H1 (cell line): ENCODE results near the gene FAM83G. TPM values are rescaled to one million over a fixed set of nuclear protein-coding genes. Genes with fewer than 3 reads are reported as not detected.

Source experiments
- CTCF ChIA-PET: fragments of 300-600 bp; sonication (Branson Sonifier 250); formaldehyde crosslinking; loops from one replicate; lab custom pipeline; 2021; ENCODE audit not compliant: partially characterized antibody; lab: Charles Lee
- POLR2A ChIA-PET: fragments of 300-600 bp; sonication (Branson Sonifier 250); formaldehyde crosslinking; loops from one replicate; lab custom pipeline; 2021; ENCODE audit warnings: inconsistent platforms; ENCODE audit not compliant: partially characterized antibody; lab: Charles Lee
- DNase-seq, 2 experiments: peaks; one replicate each; pipeline versions ENCODE4 v3.0.0 to v3.0.0-alpha.2; 2010 to 2022; ENCODE audit warnings: low spot score in 2 of 2, low read depth in 1 of 2, mixed read lengths in 1 of 2
- FAIRE-seq: peaks from 2 replicates; lab custom pipeline; 2011; peaks lifted over from hg19 to GRCh38; lab: Jason Lieb, UNC
- H2AFZ ChIP-seq: 2 replicates; pipeline ENCODE4 v1.8.1; 2012; ENCODE audit warnings: low read length, inconsistent platforms
- H2AK5ac ChIP-seq: 2 replicates; pipeline ENCODE4 v1.6.1; 2013; ENCODE audit warnings: low read depth, low read length
- H2BK120ac ChIP-seq: replicated peaks from 2 replicates; pipeline ENCODE3; 2013; ENCODE audit warnings: low read depth, low read length, inconsistent platforms
- H2BK12ac ChIP-seq: 2 replicates; pipeline ENCODE4 v1.6.1; 2013; ENCODE audit warnings: low read depth, low read length
- H2BK15ac ChIP-seq: 2 replicates; pipeline ENCODE4 v1.6.1; 2013; ENCODE audit warnings: low read length
- H2BK20ac ChIP-seq: 2 replicates; pipeline ENCODE4 v1.6.1; 2013; ENCODE audit warnings: low read length
- H2BK5ac ChIP-seq: 2 replicates; pipeline ENCODE4 v1.6.1; 2013; ENCODE audit warnings: low read depth, low read length
- H3K14ac ChIP-seq: 2 replicates; pipeline ENCODE4 v1.6.1; 2013; ENCODE audit warnings: inconsistent platforms; ENCODE audit not compliant: insufficient read length
- H3K18ac ChIP-seq: 2 replicates; pipeline ENCODE4 v1.6.1; 2013; ENCODE audit warnings: low read length; ENCODE audit errors: extremely low read depth
- H3K23ac ChIP-seq: 2 replicates; pipeline ENCODE4 v1.6.1; 2013; ENCODE audit warnings: inconsistent platforms; ENCODE audit not compliant: insufficient read length
- H3K23me2 ChIP-seq: 2 replicates; pipeline ENCODE4 v1.6.1; 2013; ENCODE audit warnings: low read depth, low read length
- H3K27ac ChIP-seq: 2 replicates; pipeline ENCODE4 v1.6.1; 2011; ENCODE audit warnings: low read depth, low read length, inconsistent platforms
- H3K27me3 ChIP-seq, 4 experiments: replicated peaks in 1 of 4; 1 replicate in 1 of 4; 2 replicates in 3 of 4; pipeline versions ENCODE4 v1.6.1 to v1.8.1; 2011 to 2013; ENCODE audit warnings: low read length in 3 of 4, mild to moderate bottlenecking in 3 of 4, inconsistent platforms in 2 of 4, mixed read lengths in 2 of 4, moderate library complexity in 1 of 4; ENCODE audit not compliant: control insufficient read depth in 3 of 4, insufficient read depth in 3 of 4; ENCODE audit errors: extremely low read depth in 1 of 4
- H3K36me3 ChIP-seq, 4 experiments: 2 replicates each; pipeline versions ENCODE4 v1.6.1 to v1.8.1; 2011 to 2013; ENCODE audit warnings: mild to moderate bottlenecking in 4 of 4, low read length in 3 of 4, moderate library complexity in 2 of 4, control low read depth in 1 of 4, inconsistent platforms in 1 of 4; ENCODE audit not compliant: insufficient read depth in 4 of 4, control insufficient read depth in 2 of 4
- H3K4ac ChIP-seq: replicated peaks from 2 replicates; pipeline ENCODE3; 2013; ENCODE audit warnings: low read length, low read depth, mixed read lengths, inconsistent platforms; ENCODE audit not compliant: insufficient read length
- H3K4me1 ChIP-seq, 4 experiments: replicated peaks in 1 of 4; 1 replicate in 1 of 4; 2 replicates in 3 of 4; pipeline versions ENCODE4 v1.6.1 to v1.8.1; 2011 to 2013; ENCODE audit warnings: low read length in 3 of 4, inconsistent platforms in 2 of 4, mixed read lengths in 1 of 4; ENCODE audit not compliant: insufficient read depth in 4 of 4, control insufficient read depth in 3 of 4
- H3K4me2 ChIP-seq, 2 experiments: 2 replicates each; pipeline versions ENCODE4 v1.6.1 to v1.8.1; 2011 to 2013; ENCODE audit warnings: low read depth in 2 of 2, low read length in 2 of 2, control low read depth in 1 of 2, inconsistent platforms in 1 of 2, mild to moderate bottlenecking in 1 of 2; ENCODE audit not compliant: insufficient read depth in 1 of 2
- H3K4me3 ChIP-seq, 4 experiments: fragments of 200-600, 300-600 bp in 1 of 4; sonication (generic), shearing (Covaris generic), sonication (Bioruptor Twin) in 1 of 4; 2 replicates each; pipeline versions ENCODE4 v1.5.1 to v1.8.1; 2011 to 2016; ENCODE audit warnings: low read length in 4 of 4, low read depth in 3 of 4, control low read depth in 2 of 4, inconsistent platforms in 2 of 4, mild to moderate bottlenecking in 2 of 4, mixed read lengths in 1 of 4, moderate library complexity in 1 of 4; ENCODE audit not compliant: insufficient read depth in 2 of 4; ENCODE audit errors: extremely low read depth in 1 of 4
- H3K56ac ChIP-seq: replicated peaks from 2 replicates; pipeline ENCODE3; 2013; ENCODE audit warnings: low read depth, mild to moderate bottlenecking, mixed read lengths, low read length, inconsistent platforms; ENCODE audit not compliant: insufficient read length
- H3K79me1 ChIP-seq: 2 replicates; pipeline ENCODE4 v1.6.1; 2013; ENCODE audit warnings: low read depth, low read length, control low read depth
- H3K79me2 ChIP-seq, 2 experiments: 2 replicates each; pipeline versions ENCODE4 v1.6.1 to v1.8.1; 2012 to 2013; ENCODE audit warnings: low read length in 2 of 2, mild to moderate bottlenecking in 2 of 2, inconsistent platforms in 1 of 2; ENCODE audit not compliant: insufficient read depth in 2 of 2, control insufficient read depth in 1 of 2
- H3K9ac ChIP-seq, 4 experiments: replicated peaks in 1 of 4; 1 replicate in 1 of 4; 2 replicates in 3 of 4; pipeline versions ENCODE4 v1.6.1 to v1.8.1; 2011 to 2013; ENCODE audit warnings: low read depth in 3 of 4, low read length in 3 of 4, control low read depth in 2 of 4, mild to moderate bottlenecking in 2 of 4, moderate library complexity in 2 of 4, inconsistent platforms in 1 of 4; ENCODE audit errors: extremely low read depth in 1 of 4
- H3K9me3 ChIP-seq, 2 experiments: 2 replicates each; pipeline versions ENCODE4 v1.6.1 to v1.8.1; 2012 to 2013; ENCODE audit warnings: mild to moderate bottlenecking in 2 of 2, moderate library complexity in 2 of 2, control low read depth in 1 of 2, inconsistent platforms in 1 of 2, low read depth in 1 of 2, low read length in 1 of 2, mixed read lengths in 1 of 2; ENCODE audit not compliant: insufficient read depth in 2 of 2
- H4K20me1 ChIP-seq, 2 experiments: replicated peaks in 1 of 2; 2 replicates each; pipeline versions ENCODE3 to v1.8.1; 2011 to 2013; ENCODE audit warnings: inconsistent platforms in 2 of 2, low read length in 2 of 2, mild to moderate bottlenecking in 1 of 2; ENCODE audit not compliant: insufficient read depth in 2 of 2, control insufficient read depth in 1 of 2
- H4K5ac ChIP-seq: 2 replicates; pipeline ENCODE4 v1.6.1; 2013; ENCODE audit warnings: low read length, low read depth, mixed read lengths, inconsistent platforms; ENCODE audit not compliant: insufficient read length
- H4K8ac ChIP-seq: 2 replicates; pipeline ENCODE4 v1.8.0; 2013; ENCODE audit warnings: mild to moderate bottlenecking, moderate library complexity, low read length, inconsistent platforms; ENCODE audit not compliant: insufficient read depth; ENCODE audit errors: extremely low read depth
- H4K91ac ChIP-seq: replicated peaks from 2 replicates; pipeline ENCODE3; 2013; ENCODE audit warnings: low read length, mixed read lengths, inconsistent platforms; ENCODE audit not compliant: insufficient read length
- BCL11A ChIP-seq, 2 experiments: IDR thresholded peaks; one replicate each; pipeline ENCODE4 v1.6.1; 2011; ENCODE audit warnings: low read depth in 2 of 2, low read length in 2 of 2, mild to moderate bottlenecking in 2 of 2
- BRCA1 ChIP-seq: IDR thresholded peaks from 2 replicates; pipeline ENCODE4 v1.6.1; 2012; ENCODE audit warnings: low read depth, low read length, improper control_type of control experiment
- CREB1 ChIP-seq: IDR thresholded peaks from 2 replicates; pipeline ENCODE4 v1.6.1; 2012; ENCODE audit warnings: inconsistent platforms
- EZH2 ChIP-seq: fragments of 200-600 bp; sonication (generic); IDR thresholded peaks from 2 replicates; pipeline ENCODE4 v1.7.1; 2012; ENCODE audit warnings: low read depth, mild to moderate bottlenecking, moderate library complexity, low read length, inconsistent platforms; ENCODE audit not compliant: severe bottlenecking
- FOSL1 ChIP-seq: IDR thresholded peaks from 2 replicates; pipeline ENCODE4 v1.6.1; 2011; ENCODE audit warnings: mild to moderate bottlenecking, low read depth, low read length, moderate library complexity; ENCODE audit not compliant: insufficient read depth
- JUND ChIP-seq: IDR thresholded peaks from 2 replicates; pipeline ENCODE4 v1.6.1; 2011; ENCODE audit warnings: mild to moderate bottlenecking, improper control_type of control experiment, low read length
- KDM4A ChIP-seq: IDR thresholded peaks from one replicate; pipeline ENCODE4 v1.7.1; 2012; ENCODE audit warnings: low read depth, mild to moderate bottlenecking, moderate library complexity, low read length, inconsistent platforms; ENCODE audit not compliant: severe bottlenecking
- POLR2AphosphoS5 ChIP-seq: IDR thresholded peaks from 2 replicates; pipeline ENCODE4 v1.6.1; 2011; ENCODE audit warnings: low read depth, low read length
- RAD21 ChIP-seq, 2 experiments: IDR thresholded peaks in 1 of 2; conservative IDR thresholded peaks in 1 of 2; 2 replicates each; pipeline ENCODE4 v1.6.1; 2011; ENCODE audit warnings: low read depth in 2 of 2, low read length in 2 of 2, improper control_type of control experiment in 1 of 2, inconsistent platforms in 1 of 2, mild to moderate bottlenecking in 1 of 2, moderate library complexity in 1 of 2
- SAP30 ChIP-seq: fragments of 300-600 bp; sonication (generic); IDR thresholded peaks from 2 replicates; pipeline ENCODE4 v1.7.1; 2012; ENCODE audit warnings: low read length, moderate library complexity, mild to moderate bottlenecking, inconsistent platforms; ENCODE audit not compliant: insufficient read depth, insufficient replicate concordance
- TAF7 ChIP-seq: optimal IDR thresholded peaks from 2 replicates; pipeline ENCODE3; 2011; ENCODE audit warnings: low read depth, mild to moderate bottlenecking, inconsistent platforms, low read length, moderate library complexity, borderline replicate concordance
- WGBS, 2 experiments: shearing (Covaris generic) in 1 of 2; methylation state at CpG; one replicate each; pipeline versions ENCODE4 v1.1.6 to v1.1.7; 2013 to 2015; ENCODE audit warnings: low lambda C conversion rate in 2 of 2, mixed read lengths in 2 of 2, inconsistent platforms in 1 of 2, low coverage in 1 of 2, missing lambda C conversion rate in 1 of 2; ENCODE audit not compliant: insufficient replicate concordance in 2 of 2, insufficient coverage in 1 of 2, insufficient read length in 1 of 2; ENCODE audit errors: extremely low coverage in 1 of 2, missing lambda C conversion rate in 1 of 2; 5-methylcytosine and 5-hydroxymethylcytosine counted together
- polyA plus RNA-seq, 7 experiments: library from polyadenylated mRNA; depleted of rRNA in 3 of 7; stranded (reverse) in 5 of 7; unstranded in 2 of 7; fragments of >200 nt in 5 of 7; fragments of 200-250 nt in 2 of 7; gene quantifications; 1 replicate in 5 of 7; 2 replicates in 1 of 7; 4 replicates in 1 of 7; pipeline versions ENCODE4 v1.2.1 to v1.2.3, GENCODE V29; 2011 to 2013; ENCODE audit warnings: missing spikeins in 2 of 7, mixed read lengths in 2 of 7
- total RNA-seq: library from RNA; stranded (reverse); fragmentation: NEBNext Ultra II Directional; extraction: Animal tissue kit (Norgen Biotek cat#: 25700); gene quantifications from 2 replicates; pipeline ENCODE4 v1.2.1, GENCODE V29; 2021
- TF ChIP-seq, protein P1 (sequence below): IDR thresholded peaks from 2 replicates; pipeline ENCODE4 v1.6.1; 2012; ENCODE audit warnings: low read length, inconsistent platforms

FAM83G gene
- total and polyA plus RNA-seq, 2 of the 8 experiments (the other 6 are each of a cell fraction or from before 2014, with no cell fraction given): 15.4 to 29.0 TPM

DNA sequence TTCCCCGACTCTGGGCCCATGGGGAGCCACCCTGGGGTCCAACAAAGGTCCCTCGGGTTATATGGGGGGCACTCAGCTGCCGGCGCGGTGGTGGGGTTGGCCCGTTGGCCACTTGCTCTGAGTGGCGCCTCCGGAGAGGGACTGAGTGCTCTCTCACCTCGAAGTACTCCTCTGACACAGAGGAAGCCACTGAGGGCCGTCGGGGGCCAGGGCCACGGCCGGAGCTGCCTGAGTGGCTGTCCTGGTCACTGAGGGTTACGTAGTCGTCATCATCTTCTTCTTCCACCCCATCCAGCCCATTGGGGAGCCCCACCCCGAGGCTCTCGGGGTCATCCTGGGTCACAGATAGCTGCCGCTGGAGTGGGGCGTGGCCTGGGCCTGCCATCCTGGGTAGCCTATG lies 26.9 kb downstream of the FAM83G start:
- H2BK5ac ChIP-seq: no peak overlapping the region
- H4K20me1 ChIP-seq: peaks cover 6 to 19% of the 10 kb centered on the region in 2 experiments
- H3K79me2 ChIP-seq: no peaks in the 10 kb centered on the region
- H3K4me3 ChIP-seq: no peak overlapping the region
- H3K79me1 ChIP-seq: peaks cover 7% of the 10 kb centered on the region; the same call in 1 of the 2 replicates
- no peaks in the 10 kb centered on the region for H3K23me2 ChIP-seq
- no peak overlapping the region for H2BK12ac ChIP-seq
- no peak for DNase-seq
- H3K27me3 ChIP-seq: no peaks in the 10 kb centered on the region
- no peak overlapping the region for H2BK120ac ChIP-seq
- ChIA-PET CTCF (interaction anchor here (1.1 to 4.9 kb wide), 3 partner anchors 14 to 26 kb away, joined by 3 to 30 read pairs (median 4); partner anchors contain the start of gene SLC5A10), POLR2A (interaction anchor here (0.5 to 1.2 kb wide), 2 partner anchors 8 to 17 kb away, joined by 3 to 4 read pairs; no protein-coding TSS in a partner anchor)
- H3K4me1 ChIP-seq: peaks cover 0 to 4% (median 0%) of the 10 kb centered on the region in 4 experiments; a peak in 2 of 7 replicates
- H3K36me3 ChIP-seq: peaks cover 10 to 27% (median 22%) of the 10 kb centered on the region in 4 experiments
- H2AFZ ChIP-seq: no peak overlapping the region
- H2AK5ac ChIP-seq: no peak overlapping the region
- no peak overlapping the region for H3K18ac ChIP-seq
- H3K27ac ChIP-seq: no peak overlapping the region
- FAIRE-seq: no peak
- H4K91ac ChIP-seq: no peak overlapping the region
- no peak overlapping the region for H3K4me2 ChIP-seq
- H4K5ac ChIP-seq: no peak overlapping the region
- H3K14ac ChIP-seq: no peak overlapping the region
- H3K4ac ChIP-seq: no peak overlapping the region
- 93% methylated on average over 16 of the region's 19 CpGs; no CpG with 5 or more reads in 1 of the 2 experiments for WGBS, 2 experiments
- H2BK15ac ChIP-seq: no peak overlapping the region
- no peak overlapping the region for H3K9ac ChIP-seq
- H2BK20ac ChIP-seq: no peak overlapping the region
- H3K23ac ChIP-seq: no peak overlapping the region
- H3K56ac ChIP-seq: no peak overlapping the region
- H3K9me3 ChIP-seq: no peaks in the 10 kb centered on the region
- no peak overlapping the region for H4K8ac ChIP-seq
- TF ChIP-seq TAF7 (no peak), JUND (no peak), RAD21 (IDR thresholded peaks at IDR 0.05 in 1 of 2, conservative IDR thresholded peaks at IDR 0.05 in 1 of 2; ENCODE audit: low read depth in 2 of 2, low read length in 2 of 2) (no peak), EZH2 (no peak), CREB1 (no peak), FOSL1 (no peak), KDM4A (no peak), BCL11A (IDR thresholded peaks at IDR 0.05; ENCODE audit: low read depth in 2 of 2, low read length in 2 of 2) (no peak), SAP30 (no peak), POLR2AphosphoS5 (no peak), BRCA1 (no peak)
- TF ChIP-seq, protein P1, sequence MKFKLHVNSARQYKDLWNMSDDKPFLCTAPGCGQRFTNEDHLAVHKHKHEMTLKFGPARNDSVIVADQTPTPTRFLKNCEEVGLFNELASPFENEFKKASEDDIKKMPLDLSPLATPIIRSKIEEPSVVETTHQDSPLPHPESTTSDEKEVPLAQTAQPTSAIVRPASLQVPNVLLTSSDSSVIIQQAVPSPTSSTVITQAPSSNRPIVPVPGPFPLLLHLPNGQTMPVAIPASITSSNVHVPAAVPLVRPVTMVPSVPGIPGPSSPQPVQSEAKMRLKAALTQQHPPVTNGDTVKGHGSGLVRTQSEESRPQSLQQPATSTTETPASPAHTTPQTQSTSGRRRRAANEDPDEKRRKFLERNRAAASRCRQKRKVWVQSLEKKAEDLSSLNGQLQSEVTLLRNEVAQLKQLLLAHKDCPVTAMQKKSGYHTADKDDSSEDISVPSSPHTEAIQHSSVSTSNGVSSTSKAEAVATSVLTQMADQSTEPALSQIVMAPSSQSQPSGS: no peak
